ENCODE data around the gene RPH3AL.

RPH3AL gene

GRCh38 chr17:296906-297690 lies 55.5 kb downstream of the RPH3AL start:
- DNase-seq, result no peak

- DNase-seq, result no peak
Observed at GRCh38 chr17:296379-296778, 56.2 kb downstream of the RPH3AL start.

GRCh38 chr17:292531-293382 lies 59.9 kb downstream of the RPH3AL start:
- no peak for DNase-seq

- no peak for DNase-seq
Observed at GRCh38 chr17:292016-292415, 60.6 kb downstream of the RPH3AL start.

GRCh38 chr17:291587-291986 lies 61.0 kb downstream of the RPH3AL start:
- DNase-seq, result no peak

GRCh38 chr17:290626-291025 lies 62.0 kb downstream of the RPH3AL start:
- no peak for DNase-seq

- no peak for DNase-seq
Observed at GRCh38 chr17:290121-290521, 62.5 kb downstream of the RPH3AL start.

- DNase-seq, result no peak
Observed at GRCh38 chr17:289409-289808, 63.2 kb downstream of the RPH3AL start.

- no peak for DNase-seq
Observed at GRCh38 chr17:288802-289356, 63.7 kb downstream of the RPH3AL start.

- peak; percentile 6 for DNase-seq
Observed at GRCh38 chr17:286571-286970, 66.0 kb downstream of the RPH3AL start.

GRCh38 chr17:285751-286422 lies 66.7 kb downstream of the RPH3AL start:
- DNase-seq, result peak; percentile 23

- no peak for DNase-seq
Observed at GRCh38 chr17:284676-285355, 67.8 kb downstream of the RPH3AL start.

GRCh38 chr17:283911-284675 lies 68.5 kb downstream of the RPH3AL start:
- DNase-seq, result no peak

- no peak for DNase-seq
Observed at GRCh38 chr17:282912-283882, 69.4 kb downstream of the RPH3AL start.

- DNase-seq, result peak; percentile 16
Observed at GRCh38 chr17:282000-282911, 70.4 kb downstream of the RPH3AL start.

- peak; percentile 7 for DNase-seq
Observed at GRCh38 chr17:281365-281999, 71.1 kb downstream of the RPH3AL start.

- DNase-seq, result peak; percentile 13
Observed at GRCh38 chr17:280901-281300, 71.7 kb downstream of the RPH3AL start.

- peak; percentile 9 for DNase-seq
Observed at GRCh38 chr17:280216-280615, 72.4 kb downstream of the RPH3AL start.

GRCh38 chr17:279776-280175 lies 72.8 kb downstream of the RPH3AL start:
- no peak for DNase-seq
